Midbrain (tissue), 1 donor: Measurements from ENCODE around the gene SLC7A9.
"Not testable (repeated sequence)": the region's sequence is repeated elsewhere in the genome, so short reads cannot be mapped to it uniquely, and the experiment has no call there.

Experiments
- DNase-seq: peaks from one replicate; lab custom pipeline; 2025; lab: John Stamatoyannopoulos, UW

SLC7A9 gene

DNA sequence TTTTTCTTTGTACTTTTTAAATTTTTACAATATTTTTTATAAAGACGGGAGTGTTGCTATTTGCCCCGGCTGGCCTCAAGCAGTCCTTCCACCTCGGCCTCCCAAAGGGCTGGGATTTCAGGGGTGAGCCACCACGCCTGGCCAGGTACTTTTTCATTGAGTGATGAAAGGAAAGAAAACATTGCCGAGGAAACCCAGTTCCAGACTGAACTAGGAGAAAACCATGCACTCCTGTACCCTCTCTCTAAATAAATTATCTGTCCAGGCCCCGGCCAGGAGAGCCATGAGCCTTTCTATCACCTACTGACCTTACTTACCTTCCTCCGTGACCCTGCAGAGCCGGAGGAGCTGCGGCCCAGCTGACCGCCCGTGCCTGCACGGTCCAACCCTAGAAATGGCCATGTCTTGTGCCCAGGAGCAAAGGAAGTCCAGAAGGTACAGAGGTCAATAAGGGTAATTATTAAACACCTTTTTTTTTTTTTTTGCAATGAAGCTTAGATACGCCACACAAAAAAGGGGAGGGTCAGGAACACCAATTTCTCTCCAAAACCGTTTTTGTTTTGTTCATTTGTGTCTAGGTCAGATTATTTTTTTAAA lies at the start of gene SLC7A9:
SLC7A9 (minus strand) TSS at position 399 of the 597 bp plus-strand sequence. CDS start 1,233 bp downstream, outside the sequence.
- DNase-seq = no peak

DNA sequence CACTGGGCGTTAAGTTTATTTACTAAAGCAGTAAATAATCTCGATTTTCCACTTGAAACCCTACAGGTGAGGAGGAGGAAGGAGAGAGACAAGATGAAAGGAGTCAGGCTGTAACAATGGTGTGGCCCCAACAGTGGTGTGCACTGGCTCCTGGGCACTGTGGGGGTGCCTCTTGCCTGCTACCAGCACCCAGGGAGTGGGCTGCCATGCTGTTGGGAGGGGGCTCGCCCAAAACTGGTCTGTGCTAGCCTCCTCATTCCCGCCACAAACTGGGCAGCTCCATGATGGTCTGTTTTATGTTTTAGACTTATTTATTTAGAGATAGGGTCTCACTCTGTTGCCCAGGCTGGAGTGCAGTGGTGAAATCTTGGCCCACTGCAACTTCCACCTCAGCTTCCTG lies 49.8 kb upstream of the SLC7A9 start:
- DNase-seq = no peak

DNA sequence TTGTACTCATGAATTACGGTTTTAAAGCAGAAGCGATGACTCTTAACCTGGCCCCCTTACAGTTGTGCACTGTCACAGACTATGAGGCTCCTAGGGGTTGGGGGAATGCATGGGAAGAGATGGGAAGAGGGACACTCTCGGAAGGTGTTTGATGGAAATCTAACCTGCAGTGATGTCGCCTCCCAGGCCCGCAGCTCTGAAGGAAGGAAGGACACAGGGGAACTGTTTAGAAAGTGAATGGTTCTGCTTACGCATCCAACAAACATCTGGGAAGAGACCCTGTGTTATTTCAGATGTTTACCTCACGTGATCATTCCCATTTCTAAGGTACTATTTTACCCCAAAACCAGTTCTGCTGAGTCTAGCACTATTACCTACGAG lies 48.0 kb upstream of the SLC7A9 start:
- no peak for DNase-seq

DNA sequence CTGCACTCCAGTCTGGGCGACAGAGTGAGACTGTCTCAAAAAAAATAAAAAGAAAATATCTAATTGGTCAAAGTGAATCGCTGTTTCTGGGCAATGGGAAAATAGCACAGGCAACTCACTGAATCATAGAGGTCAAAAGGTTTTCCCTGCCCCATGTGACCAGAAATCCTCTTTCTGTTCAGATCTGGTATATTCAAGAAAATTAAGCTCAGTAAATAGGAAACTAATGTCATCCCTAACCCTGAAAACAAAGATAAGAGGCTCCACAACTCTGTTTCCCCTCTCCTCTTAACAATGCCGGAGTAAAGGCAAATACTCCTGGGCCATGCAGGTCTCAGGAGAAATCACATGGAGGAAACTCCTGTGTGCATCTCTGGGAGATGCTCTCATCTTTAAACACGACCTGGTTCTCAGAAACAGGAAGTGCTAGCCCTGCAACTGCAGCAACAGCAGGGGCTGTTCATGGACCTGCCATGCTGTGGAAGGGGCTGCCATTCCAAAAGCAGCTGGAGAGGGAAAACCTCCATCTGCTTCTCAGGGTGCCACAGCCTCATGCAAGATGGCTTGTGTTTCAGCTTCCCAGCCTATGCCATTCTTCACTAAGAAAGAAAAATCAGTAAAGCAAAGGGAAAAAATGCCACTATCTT lies 47.5 kb upstream of the SLC7A9 start:
- DNase-seq = no peak

DNA sequence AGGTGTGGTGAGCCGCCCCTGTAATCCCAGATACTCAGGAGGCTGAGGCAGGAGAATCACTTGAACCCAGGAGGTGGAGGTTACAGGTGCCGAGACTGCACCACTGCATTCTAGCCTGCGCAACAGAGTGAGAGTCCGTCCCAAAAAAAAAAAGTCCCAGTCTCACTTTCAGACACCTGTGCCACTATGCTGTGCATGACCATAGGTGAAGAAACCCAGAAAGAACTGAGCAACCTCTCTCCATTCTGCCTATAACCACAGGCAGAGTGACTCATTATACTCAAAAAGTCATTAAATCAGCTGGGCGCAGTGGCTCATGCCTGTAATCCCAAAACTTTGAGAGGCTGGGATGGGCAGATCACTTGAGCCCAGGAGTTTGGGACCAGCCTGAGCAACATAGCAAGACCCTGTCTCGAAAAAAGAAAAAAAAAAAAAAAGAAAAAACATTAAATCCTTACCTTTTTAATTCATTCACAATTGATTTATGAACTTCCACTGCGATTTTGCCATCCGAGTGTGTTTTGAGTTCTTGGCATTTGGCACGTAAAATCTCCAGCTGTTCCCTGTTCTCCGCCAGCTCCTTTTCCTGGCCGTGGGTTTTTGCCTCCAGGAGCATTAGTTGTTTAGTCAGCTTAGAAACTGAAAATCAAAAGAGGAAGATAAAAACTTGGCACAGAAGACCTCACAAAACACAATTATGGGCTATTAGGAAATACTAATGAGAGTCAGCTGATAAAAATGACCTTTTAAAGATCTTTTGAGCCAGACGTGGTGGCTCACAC lies 45.5 kb upstream of the SLC7A9 start:
- no peak for DNase-seq

DNA sequence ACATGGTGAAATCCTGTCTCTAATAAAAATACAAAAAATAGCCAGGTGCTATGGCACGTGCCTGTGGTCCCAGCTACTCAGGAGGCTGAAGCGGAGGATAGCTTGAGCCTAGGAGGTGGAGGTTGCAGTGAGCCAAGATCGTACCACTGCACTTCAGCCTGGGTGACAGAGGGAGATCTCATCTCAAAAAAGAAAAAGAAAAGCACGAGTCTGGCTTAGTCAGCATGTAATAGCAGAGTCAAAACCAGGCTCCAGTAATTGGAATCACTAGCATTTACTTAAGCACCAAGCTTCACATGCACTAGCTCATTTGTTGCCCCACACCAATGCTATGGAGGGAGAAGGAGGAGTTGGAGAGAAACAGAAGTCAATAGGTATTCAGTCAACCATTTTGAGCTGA lies 41.9 kb upstream of the SLC7A9 start:
- no peak for DNase-seq

DNA sequence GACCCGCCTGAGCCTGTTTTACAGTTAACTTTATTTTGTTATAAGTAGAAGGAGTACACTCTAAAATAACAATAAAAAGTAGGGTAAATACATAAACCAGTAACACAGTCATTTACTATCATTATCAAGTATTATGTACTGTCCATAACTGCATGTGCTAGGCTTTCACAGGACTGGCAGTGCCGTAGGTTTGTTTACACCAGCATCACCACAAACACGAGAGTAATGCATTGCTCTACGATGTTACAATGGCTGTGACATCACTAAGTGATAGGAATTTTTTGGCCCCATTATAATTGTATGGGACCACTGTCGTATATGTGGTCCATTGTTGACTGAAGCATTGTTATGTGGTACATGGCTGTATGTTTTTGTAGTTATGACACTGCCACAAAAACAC lies 41.3 kb upstream of the SLC7A9 start:
- DNase-seq = no peak

DNA sequence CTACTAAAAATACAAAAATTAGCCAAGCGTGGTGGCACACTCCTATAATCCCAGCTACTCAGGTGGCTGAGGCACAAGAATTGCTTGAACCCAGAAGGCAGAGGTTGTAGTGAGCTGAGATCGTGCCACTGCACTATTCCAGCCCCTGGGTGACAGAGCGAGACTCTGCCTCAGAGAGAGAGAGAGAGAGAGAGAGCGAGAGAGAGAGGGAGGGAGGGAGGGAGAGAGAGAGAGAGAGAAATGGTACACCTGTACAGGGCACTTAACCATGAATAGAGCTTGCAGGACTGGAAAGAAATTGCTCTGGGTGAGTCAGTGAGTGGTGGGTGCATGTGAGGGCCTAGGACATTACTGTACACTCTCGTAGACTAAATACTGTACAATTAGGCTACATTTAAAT lies 40.5 kb upstream of the SLC7A9 start:
- no peak for DNase-seq

DNA sequence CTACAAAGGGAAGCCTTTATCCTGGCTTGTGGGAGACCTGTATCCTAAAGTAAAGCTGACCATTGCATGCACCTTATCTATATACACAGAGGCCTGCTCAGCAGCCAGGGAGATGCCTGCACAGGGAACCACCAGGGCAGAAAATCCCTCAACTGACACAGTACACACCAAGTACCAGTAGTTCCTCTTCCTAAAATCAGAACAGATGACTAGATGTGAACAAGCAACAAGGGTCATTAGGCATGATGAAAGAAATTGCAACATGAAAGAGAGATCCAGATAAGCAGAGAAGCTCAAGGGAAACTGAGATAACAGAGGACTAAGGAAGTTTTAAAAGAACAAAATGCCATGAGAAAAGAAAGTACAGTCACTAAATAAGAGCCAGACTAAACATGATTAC lies 39.7 kb upstream of the SLC7A9 start:
- no peak for DNase-seq

DNA sequence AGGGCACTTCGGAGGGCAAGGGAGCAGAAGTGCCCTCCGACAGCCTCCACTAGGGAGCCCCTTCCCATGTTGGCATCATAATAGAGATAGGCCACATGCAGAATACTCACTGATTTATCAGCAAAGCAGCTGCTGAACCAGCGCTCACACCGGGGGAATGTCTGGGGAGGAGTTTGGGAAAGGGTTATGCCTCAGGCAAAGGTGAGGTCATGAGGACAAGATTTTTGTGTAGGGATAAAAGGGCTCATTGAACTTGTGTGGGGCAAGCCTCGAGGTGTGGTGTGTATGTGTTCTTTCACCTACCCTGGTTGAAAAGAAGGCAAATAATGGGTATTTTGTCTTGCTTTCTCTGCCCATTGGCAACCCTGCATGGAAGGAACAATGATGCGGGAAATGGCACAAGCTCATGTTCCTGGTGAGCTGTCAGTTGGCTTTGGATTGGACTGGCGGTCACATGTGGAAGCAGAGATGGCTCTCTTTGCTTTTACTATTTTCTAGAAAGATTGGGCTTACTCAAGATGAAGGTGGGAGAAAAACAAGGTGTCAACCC lies 39.1 kb upstream of the SLC7A9 start:
- DNase-seq = no peak

DNA sequence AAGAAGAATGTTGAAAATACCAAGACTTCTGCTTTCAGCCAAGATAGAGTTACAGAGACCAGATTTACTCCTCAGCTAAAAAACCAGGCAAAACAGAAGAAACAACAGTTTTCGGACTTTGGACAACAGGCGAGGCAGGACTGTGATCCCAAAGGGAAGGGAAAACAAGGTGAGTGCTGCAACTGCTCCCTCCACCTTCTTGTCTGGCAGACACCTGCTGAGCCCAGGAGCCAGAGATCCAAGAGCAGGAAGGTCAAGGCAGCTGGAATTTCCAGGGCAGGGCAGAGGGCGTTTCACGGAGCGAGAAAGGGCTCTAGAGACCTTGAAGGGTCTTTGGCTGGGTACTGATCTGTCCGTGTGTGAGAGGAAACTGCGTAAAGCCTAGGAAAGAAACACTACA lies 32.9 kb upstream of the SLC7A9 start:
- no peak for DNase-seq

DNA sequence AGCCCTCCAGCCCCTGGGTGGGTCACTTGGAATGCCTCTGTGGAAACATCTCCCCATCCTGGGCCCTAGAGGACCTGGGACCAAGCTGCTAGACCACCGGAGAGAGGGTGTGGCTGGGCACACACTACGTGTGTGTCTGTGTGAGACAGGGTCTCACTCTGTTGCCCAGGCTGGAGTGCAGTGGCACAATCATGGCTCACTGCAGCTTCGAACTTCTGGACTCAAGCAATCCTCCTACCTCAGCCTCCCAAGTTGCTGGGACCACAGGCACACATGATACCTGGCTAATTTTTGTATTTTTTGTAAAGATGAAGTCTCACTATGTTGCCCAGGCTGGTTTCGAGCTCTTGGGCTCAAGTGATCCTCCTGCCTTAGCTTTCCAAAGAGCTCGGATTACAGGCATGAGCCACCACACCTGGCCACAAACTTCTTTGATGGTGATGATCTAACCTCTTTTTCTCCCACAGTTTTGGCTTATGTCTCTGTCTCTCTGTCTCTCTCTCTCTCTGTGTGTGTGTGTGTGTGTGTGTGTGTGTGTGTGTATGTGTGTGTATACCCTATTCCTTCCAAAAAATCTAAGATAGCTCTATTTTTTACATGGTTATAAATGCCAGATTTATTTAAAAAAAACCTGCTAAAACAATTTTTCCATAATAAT lies 32.1 kb upstream of the SLC7A9 start:
- no peak for DNase-seq

DNA sequence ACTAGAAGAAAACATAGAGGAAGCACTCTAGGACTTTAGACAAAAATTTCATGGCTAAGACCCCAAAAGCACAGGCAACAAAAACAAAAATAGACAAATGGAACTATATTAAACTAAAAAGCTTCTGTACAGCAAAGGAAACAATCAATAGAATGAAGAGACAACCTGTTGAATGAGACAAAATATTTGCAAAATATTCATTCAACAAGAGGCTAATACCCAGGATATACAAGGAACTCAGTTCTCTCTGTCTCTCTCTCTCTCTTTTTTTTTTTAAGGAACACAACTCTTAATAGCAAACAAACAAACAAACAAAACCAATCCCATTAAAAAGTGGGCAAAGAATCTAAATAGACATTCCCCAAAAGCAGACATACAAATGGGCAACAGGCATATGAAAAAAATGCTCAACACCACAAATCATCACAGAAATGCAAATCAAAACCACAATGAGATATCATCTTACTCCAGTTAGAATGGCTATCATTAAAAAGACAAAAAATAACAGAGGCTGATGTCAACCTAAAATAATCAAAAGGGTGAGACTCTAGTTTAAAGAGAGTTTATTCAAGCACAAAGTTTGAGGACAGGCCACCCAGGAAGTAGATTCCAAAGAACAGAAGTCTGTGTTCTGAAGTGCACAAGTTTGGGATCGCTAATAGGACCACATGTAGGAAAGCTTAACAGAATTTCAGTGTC lies 27.1 kb upstream of the SLC7A9 start:
- no peak for DNase-seq

DNA sequence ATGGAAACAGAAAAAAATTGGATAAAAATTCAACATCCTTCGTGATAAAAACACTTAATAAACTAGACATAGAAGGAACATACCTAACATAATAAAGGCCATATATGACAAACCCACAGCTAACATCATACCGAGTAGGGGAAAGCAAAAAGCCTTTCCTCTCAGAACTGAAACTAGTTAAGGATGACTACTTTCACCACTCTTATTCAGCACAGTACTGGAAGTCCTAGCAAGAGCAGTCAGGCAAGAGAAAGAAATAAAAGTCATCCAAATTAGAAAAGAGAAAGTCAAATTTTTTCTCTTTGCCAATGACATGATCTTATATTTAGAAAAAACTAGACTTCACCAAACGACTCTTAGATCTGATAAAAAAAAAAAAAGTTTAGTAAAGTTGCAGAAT lies 25.8 kb upstream of the SLC7A9 start:
- no peak for DNase-seq

DNA sequence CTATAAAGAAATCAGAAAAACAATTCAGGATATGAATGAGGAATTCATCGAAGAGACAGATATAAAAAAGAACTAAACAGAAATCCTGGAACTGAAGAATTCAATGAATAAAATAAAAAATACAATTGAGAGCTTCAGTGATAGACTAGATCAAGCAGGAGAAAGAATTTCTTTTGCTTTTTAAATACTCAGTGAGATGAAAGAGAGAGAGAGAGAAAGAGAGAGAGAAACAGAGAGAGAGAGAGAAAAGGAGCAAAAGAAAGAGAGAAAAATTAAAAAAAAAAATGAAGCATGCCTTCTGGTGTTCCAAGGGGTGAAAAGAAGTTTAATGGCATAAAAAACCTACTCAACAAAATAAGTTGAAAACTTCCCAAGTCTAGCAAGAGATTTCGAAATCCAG lies 22.0 kb upstream of the SLC7A9 start:
- DNase-seq = no peak

DNA sequence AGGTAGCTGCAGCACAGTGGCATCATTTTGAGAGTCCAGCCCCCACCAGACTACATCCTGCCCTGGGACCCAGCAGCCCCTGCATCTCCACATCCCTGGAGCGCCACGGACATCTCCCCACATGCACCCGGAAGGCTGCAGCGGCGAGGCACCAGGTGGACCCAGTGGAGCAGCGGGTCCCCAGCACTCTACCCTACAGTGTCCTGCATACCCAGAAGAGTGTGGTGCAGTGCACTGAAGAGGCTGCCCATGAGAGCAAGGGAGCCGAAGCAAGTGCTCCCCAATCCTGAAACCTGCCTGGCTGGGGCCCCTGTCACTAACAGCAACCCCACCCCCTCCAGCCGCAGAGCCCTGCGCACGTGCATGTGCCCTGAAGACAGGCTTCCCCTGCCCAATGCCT lies 21.3 kb upstream of the SLC7A9 start:
- DNase-seq = no peak

DNA sequence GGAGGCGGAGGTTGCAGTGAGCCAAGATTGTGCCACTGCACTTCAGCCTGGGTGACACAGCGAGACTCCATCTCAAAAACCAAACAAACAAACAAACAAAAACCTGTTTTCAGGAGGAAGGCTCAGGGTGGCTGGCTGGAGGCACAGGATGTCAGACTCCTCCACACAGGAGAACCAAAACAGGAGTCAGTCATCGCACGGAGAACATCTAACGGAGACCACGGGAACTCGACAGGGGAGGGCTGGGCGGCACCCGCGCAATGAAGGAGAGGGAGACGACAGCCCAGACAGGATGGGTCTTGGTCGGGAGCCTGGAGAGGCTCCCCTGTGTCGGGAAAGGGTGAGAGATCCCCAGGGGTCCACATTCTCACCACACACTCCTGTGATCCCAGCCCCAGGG lies 20.8 kb upstream of the SLC7A9 start:
- no peak for DNase-seq

DNA sequence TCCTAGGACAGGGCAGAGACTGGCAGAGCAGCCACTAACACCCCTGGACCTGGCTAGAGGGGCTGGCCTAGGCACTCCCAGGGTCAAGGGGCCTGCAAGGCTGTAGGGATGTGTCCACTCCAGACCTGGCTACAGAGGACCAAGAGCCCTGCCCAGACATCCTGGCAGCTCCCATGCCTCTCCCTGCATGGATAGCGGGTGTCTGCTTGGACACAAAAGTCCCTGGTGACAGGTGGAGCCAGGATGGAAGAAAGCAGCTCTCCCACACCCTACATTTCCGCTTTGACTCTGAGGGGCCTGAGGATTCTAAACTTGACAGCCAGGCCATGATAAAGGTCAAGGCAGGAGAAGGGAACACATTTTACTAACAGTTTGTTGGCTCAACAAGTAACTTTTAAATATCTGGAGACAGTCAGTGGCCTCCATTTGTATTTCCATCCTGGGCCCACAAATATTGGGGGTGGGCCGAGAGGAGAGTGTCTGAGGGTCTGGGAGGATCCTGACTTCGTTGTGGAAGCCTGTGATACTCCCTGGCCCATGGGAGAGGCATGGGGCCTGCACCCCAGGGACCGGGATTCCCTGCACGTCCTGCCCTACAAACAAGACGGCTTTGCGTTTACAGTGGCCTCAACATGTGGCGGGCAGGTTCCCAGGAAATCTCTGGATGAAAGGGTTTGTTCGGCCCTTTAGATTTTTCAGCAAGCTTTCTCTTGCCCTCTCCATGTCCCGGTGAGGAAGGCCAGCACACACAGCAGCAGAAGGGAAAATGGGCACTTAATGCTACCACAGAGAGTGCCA lies 19.8 kb upstream of the SLC7A9 start:
- no peak for DNase-seq

DNA sequence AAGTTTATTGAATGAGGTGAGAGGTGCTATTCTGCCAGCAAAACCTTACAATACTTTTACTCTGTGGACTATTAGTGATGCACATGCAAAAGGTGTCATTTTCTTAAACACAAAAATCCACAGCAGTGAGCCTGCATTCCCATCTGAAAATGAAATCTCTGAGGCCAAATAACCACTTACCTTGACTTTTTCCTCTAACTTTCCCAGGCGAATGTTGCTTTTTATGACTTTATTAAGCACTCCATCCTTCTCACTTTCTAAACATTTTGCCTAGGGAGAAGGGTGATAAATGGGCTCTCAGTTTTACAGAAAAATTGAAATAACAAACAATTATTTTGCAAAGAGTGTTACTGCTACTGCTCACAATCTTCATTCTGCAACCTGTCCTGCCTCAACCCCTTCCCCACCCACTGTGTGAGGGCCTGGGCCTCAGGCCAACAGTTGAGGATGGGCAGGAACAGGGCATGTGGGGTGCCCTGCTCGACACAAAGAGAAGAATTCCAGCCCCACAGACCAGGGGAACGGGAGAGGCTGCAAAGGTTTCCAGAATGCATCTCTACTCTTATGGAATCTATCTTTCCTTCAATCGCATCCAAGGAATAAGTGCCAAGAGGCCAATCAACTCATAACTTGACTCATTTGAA lies 18.1 kb upstream of the SLC7A9 start:
- no peak for DNase-seq

DNA sequence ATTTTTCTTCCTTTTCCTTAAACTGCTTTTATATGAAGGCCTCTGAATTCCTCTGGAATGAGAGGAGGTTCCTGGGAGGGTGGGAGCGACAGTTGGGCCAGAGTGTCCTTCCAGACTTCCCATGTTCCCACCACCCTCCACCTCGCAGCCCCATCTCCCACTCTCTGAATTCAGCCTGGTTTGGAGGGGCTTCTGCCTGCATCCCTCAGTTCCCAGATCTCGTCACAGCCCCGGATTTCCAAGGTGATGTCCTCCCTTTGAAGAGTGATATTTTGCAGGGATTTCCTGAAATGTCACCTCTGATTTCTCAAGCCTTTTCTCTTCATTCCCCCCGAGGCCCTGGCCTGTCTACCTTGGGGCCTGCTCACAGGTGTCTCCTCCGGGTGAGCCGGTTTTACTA lies 16.7 kb upstream of the SLC7A9 start:
- DNase-seq = no peak

DNA sequence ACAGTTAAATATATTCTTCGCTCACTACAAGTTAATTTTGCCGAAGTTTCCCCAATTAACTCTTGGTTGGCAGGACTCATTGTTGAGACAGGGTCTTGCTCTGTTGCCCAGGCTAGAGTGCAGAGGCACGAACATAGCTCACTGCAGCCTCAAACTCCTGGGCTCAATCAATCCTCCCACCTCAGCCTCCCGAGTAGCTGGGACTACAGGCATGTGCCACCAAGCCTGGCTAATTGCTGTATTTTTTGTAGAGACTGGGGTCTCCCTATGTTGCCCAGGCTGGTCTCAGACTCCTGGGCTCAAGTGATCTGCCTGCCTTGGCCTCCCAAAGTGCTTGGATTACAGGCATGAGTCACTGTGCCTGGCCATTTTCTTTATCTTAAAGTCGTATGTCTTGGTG lies 15.7 kb upstream of the SLC7A9 start:
- DNase-seq = not testable (repeated sequence)
